H1 (cell line): ENCODE data around the gene MYO9B.

Experiments used
- JUND ChIP-seq: IDR thresholded peaks from 2 replicates; pipeline ENCODE4 v1.6.1; 2011; ENCODE audit warnings: mild to moderate bottlenecking, improper control_type of control experiment, low read length
- POLR2AphosphoS5 ChIP-seq: IDR thresholded peaks from 2 replicates; pipeline ENCODE4 v1.6.1; 2011; ENCODE audit warnings: low read depth, low read length
- RNF2 ChIP-seq: fragments of 200-900, 300-1000 bp; sonication (generic); IDR thresholded peaks from 2 replicates; pipeline ENCODE4 v1.7.1; 2016; ENCODE audit warnings: borderline replicate concordance, low read depth, mild to moderate bottlenecking, antibody characterized with exemption, low read length; ENCODE audit not compliant: poor library complexity, severe bottlenecking; ENCODE audit errors: missing control alignments
- ZNF274 ChIP-seq: IDR thresholded peaks from 2 replicates; pipeline ENCODE4 v1.7.0; 2012; ENCODE audit warnings: low read length, borderline replicate concordance; ENCODE audit errors: extremely low read depth
- TF ChIP-seq, protein P1 (sequence below), 3 experiments: IDR thresholded peaks; 1 replicate in 2 of 3; 2 replicates in 1 of 3; pipeline versions ENCODE4 v1.5.1 to v1.6.1; 2011; ENCODE audit warnings: low read length in 3 of 3, mild to moderate bottlenecking in 3 of 3, inconsistent platforms in 2 of 3, low read depth in 1 of 3, moderate library complexity in 1 of 3; ENCODE audit not compliant: insufficient read depth in 1 of 3; ENCODE audit errors: control extremely low read depth in 1 of 3

DNA sequence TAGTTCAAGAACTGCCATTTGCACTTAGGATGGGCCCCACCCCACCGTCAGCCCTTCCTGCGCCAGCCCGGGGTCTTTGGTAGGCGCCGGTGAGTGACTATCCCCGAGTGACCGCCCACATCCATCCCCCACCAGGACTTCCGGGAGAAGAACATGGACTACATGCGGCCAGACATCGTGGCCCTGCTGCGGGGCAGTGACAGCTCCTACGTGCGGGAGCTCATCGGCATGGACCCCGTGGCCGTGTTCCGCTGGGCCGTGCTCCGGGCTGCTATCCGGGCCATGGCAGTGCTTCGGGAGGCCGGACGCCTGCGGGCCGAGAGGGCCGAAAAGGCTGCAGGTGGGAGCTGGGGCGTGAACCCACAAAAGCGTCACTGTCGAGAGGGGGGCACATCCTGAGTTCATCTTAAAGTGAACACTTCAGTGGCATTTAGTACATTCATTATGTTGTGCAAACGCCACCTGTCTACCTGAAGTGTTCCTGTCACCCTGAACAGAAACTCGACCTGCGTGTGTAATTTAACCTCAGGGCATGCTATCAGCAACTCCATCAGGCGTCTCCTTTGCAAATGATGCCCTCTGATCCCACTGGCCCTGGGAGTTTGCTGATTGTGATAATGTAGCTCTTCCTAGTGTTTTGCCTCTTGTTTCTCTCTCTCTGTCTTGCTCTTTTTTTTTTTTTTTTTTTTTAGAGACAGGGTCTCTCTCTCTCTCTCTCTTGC lies 97.2 kb downstream of the MYO9B start:
- no peak for TF ChIP-seq RNF2
- TF ChIP-seq JUND = no peak
- TF ChIP-seq POLR2AphosphoS5 = no peak
- TF ChIP-seq, protein P1, sequence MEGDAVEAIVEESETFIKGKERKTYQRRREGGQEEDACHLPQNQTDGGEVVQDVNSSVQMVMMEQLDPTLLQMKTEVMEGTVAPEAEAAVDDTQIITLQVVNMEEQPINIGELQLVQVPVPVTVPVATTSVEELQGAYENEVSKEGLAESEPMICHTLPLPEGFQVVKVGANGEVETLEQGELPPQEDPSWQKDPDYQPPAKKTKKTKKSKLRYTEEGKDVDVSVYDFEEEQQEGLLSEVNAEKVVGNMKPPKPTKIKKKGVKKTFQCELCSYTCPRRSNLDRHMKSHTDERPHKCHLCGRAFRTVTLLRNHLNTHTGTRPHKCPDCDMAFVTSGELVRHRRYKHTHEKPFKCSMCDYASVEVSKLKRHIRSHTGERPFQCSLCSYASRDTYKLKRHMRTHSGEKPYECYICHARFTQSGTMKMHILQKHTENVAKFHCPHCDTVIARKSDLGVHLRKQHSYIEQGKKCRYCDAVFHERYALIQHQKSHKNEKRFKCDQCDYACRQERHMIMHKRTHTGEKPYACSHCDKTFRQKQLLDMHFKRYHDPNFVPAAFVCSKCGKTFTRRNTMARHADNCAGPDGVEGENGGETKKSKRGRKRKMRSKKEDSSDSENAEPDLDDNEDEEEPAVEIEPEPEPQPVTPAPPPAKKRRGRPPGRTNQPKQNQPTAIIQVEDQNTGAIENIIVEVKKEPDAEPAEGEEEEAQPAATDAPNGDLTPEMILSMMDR (IDR thresholded peaks at IDR 0.05; ENCODE audit: control extremely low read depth in 1 of 3, insufficient read depth in 1 of 3, low read depth in 1 of 3, low read length in 3 of 3) = no peak
- no peak for TF ChIP-seq ZNF274
